Measurements from ENCODE around the gene HOXD10.

Gene HOXD10

DNA sequence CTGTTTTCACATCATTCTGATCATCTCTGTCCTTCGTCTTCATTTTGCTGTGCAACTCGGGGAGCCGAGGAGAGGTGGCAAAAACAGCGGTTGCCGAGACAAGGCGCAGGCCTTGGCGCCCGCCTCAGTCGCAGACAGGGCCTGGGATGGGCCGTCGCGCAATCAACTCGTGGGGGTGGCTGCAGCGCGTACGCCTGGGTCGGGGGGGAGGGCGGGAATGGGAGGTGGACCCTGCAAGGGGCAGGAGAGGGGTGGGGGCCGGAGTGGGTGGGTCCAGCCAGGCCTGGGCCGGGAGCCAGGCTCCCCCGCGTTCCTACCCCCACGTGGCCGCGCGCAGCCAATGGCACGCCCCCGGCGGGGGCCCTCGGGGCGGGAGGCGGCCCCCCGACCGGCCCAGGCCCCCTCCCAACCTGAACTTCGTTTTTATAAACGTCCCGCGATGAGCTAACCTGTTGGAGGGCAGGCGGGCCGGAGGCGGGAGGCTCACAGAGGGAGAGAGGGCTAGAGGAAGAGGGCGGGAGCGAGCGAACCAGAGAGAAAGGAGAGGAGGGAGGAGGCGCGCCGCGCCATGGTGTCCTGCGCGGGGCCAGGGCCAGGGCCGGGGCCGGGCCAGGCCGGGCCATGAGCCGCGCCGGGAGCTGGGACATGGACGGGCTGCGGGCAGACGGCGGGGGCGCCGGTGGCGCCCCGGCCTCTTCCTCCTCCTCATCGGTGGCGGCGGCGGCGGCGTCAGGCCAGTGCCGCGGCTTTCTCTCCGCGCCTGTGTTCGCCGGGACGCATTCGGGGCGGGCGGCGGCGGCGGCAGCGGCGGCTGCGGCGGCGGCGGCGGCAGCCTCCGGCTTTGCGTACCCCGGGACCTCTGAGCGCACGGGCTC, 24.1 kb upstream of the HOXD10 start, which contains the start of gene HOXD13:
TSS of gene HOXD13 (plus strand) at position 452 of the 875 bp plus-strand sequence. CDS start at position 622, 170 bp downstream.
- TF ChIP-seq, protein P1, sequence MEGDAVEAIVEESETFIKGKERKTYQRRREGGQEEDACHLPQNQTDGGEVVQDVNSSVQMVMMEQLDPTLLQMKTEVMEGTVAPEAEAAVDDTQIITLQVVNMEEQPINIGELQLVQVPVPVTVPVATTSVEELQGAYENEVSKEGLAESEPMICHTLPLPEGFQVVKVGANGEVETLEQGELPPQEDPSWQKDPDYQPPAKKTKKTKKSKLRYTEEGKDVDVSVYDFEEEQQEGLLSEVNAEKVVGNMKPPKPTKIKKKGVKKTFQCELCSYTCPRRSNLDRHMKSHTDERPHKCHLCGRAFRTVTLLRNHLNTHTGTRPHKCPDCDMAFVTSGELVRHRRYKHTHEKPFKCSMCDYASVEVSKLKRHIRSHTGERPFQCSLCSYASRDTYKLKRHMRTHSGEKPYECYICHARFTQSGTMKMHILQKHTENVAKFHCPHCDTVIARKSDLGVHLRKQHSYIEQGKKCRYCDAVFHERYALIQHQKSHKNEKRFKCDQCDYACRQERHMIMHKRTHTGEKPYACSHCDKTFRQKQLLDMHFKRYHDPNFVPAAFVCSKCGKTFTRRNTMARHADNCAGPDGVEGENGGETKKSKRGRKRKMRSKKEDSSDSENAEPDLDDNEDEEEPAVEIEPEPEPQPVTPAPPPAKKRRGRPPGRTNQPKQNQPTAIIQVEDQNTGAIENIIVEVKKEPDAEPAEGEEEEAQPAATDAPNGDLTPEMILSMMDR (conservative IDR thresholded peaks at IDR 0.05; ENCODE audit: low read depth, low read length): no peak
- DNase-seq (ENCODE audit: low read depth): no peak
- H3K4me3 ChIP-seq (ENCODE audit: low read depth, low read length): no peak within 1 kb of the TSS

DNA sequence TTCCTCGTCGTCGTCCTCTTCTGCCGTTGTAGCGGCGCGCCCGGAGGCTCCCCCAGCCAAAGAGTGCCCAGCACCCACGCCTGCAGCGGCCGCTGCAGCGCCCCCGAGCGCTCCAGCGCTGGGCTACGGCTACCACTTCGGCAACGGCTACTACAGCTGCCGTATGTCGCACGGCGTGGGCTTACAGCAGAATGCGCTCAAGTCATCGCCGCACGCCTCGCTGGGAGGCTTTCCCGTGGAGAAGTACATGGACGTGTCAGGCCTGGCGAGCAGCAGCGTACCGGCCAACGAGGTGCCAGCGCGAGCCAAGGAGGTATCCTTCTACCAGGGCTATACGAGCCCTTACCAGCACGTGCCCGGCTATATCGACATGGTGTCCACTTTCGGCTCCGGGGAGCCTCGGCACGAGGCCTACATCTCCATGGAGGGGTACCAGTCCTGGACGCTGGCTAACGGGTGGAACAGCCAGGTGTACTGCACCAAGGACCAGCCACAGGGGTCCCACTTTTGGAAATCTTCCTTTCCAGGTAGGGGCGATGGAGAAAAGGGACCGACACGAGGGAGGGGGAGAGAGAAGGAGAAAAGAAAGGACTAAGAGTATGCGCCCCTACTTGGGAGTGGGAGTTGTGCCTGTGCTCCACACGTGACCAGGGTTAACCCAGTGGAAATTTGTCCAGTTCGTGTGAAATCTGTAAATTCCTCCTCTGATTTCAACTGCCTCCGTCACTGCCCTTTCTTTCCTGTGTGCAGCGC, 23.3 kb upstream of the HOXD10 start:
- no peak overlapping the region for H3K4me3 ChIP-seq (ENCODE audit: low read depth, low read length)
- TF ChIP-seq, protein P1 (conservative IDR thresholded peaks at IDR 0.05; ENCODE audit: low read depth, low read length): no peak
- DNase-seq (ENCODE audit: low read depth): no peak

DNA sequence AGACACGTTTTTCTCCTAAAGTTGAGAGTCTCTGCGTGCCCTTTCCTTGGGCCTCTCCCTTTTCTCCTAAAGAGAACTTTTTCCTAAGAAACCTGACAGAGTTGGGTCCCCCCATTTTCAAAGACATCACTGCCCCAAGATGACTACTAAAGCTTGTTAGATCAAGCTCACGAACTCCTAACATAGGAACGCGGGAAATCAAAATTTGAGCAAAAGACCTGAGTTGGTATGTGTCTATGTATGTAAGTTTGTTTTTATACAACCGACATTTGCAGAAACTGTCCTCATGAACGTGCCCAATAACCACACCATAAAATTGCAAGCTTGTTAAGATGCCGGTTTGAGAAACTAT, 22.7 kb upstream of the HOXD10 start:
- TF ChIP-seq, protein P1 (conservative IDR thresholded peaks at IDR 0.05; ENCODE audit: low read depth, low read length): no peak
- no peak for DNase-seq (ENCODE audit: low read depth)
- no peak overlapping the region for H3K4me3 ChIP-seq (ENCODE audit: low read depth, low read length)

DNA sequence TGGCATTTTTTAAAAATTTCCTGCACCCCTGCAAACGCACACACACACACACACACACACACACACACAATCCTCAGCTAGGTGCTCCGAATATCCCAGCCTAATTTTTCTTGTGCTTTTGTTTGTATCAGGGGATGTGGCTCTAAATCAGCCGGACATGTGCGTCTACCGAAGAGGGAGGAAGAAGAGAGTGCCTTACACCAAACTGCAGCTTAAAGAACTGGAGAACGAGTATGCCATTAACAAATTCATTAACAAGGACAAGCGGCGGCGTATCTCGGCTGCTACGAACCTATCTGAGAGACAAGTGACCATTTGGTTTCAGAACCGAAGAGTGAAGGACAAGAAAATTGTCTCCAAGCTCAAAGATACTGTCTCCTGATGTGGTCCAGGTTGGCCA, 22.2 kb upstream of the HOXD10 start:
- TF ChIP-seq, protein P1 (conservative IDR thresholded peaks at IDR 0.05; ENCODE audit: low read depth, low read length): no peak
- H3K4me3 ChIP-seq (ENCODE audit: low read depth, low read length): no peak overlapping the region
- no peak for DNase-seq (ENCODE audit: low read depth)

DNA sequence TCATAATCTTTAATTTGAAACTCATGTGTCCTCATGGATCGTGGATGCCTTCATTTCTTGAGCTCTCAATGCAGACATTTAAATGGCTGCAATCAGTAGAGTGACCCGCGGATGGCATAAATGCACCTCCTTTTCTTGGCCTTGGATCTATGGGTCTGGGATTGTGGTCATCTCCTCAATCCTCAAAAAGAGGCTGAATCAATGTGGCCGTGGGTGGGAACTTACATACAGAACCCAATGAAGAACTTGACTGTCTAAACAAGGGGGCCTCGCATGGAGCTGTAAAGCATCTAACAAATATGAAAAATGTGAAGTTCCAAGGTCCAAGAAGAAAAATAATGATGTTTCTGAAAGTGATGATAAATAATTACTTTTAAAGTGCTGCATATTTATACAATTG, 21.2 kb upstream of the HOXD10 start:
- no peak for DNase-seq (ENCODE audit: low read depth)
- TF ChIP-seq, protein P1 (conservative IDR thresholded peaks at IDR 0.05; ENCODE audit: low read depth, low read length): no peak
- H3K4me3 ChIP-seq (ENCODE audit: low read depth, low read length): no peak overlapping the region

DNA sequence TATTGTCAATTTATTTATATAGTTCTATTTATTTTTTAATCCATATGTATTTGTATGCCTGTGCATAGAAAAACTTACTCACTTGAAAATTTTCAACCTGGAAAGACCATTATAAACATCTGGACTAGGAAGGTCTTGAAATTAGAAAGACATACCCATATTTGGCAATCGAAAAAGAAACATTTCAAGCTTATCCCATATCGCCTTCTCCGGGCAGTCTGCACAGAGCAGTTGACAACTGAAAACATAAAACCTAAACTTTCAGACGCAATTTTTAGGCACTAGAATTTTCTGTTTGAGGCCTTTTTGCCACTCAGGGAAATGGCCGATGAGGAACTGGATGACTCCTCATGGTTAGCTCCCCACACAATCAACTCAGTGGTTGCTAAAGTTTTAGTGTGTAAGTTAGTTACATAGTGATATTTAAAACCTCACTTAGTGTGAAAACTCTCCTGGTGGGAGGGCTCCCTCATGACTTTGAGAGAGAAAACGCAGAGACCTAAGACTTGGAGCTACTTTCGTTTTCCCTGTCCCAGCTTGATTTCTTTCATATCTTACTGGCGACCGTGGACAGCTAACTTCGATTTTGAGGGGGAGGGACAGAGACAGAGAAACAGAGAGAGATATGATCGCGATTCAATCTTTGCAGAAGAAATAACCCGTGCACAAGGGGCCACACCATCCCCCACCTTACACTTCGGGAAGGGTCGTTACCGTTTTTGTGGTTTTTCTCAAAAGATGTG, 20.2 kb upstream of the HOXD10 start:
- peak overlapping the region; percentile 18 for H3K4me3 ChIP-seq (ENCODE audit: low read depth, low read length)
- TF ChIP-seq, protein P1 (conservative IDR thresholded peaks at IDR 0.05; ENCODE audit: low read depth, low read length): no peak
- no peak for DNase-seq (ENCODE audit: low read depth)
